Measurements from ENCODE around the gene ADNP2.

The ADNP2 gene

DNA sequence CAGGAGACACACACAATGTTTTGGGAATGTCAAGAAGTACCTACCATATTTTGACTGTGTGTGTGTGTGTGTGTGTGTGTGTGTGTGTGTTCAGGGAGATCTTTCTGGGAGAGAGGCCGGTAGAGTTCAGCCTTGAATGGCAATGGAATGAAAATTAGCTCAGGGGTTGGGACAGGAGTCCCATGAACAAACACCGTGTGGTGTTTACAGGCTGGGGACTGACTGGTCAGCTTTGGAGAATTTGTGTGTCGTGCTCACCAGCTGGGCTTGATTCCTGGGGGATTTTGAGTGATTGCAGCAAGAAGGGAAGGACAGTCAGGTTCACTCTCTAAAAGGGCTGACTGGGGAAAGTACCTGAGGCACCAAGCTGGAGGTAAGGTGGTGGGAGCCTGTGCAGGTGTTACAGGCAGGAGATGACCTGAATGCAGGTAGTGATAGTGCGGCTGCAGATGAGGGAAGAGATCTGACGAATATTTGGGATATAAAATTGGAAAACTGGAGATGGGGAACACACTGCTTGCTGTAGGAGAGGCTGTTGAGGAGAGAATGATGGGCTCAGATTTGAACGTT lies 2.5 kb upstream of the ADNP2 start:
- in situ Hi-C loops (cut with MboI; ENCODE audit: low sequenced_read_pairs), result no loop called here

DNA sequence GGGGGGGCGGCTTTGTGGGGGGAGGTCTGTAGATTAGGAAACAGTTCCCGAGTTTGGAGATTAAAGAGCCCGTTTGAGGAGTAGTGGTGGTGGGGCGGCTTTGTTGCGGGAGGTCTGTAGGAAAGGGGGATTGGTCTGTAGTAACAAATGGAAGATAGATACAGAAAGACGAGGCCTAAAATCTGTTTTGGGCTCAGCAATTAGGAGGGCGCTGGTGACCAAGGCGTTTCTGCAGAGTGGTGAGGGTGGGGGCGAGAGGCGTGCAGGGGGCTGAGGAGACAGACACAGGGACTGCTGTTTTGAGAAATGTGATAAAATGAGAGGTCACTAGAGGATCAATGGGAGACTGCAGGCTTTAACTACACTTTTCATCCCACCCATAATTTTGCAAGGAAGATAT lies 1.6 kb upstream of the ADNP2 start:
- in situ Hi-C loops (cut with MboI; ENCODE audit: low sequenced_read_pairs), result no loop called here

DNA sequence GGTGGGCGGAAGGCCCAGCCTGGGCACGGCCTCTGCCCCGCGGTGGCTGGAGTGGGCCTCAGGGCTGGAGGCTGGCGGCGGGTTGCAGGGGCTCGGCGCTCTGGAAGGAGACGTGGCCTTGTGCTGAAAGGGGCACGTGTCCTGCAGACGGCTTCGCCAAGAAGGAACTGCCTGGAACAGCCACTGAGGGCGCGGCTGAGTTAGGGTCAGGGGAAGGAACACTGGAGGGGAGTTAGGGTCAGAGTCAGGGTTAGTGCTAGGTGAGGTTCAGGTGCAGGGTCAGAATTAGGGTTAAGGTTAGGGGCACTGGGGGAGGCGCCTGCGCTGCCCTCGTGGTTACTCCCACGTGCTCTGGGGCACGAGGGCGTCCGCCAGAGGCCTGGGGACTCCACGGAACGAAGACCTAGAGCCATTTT lies 933 bp upstream of the ADNP2 start:
- in situ Hi-C loops (cut with MboI; ENCODE audit: low sequenced_read_pairs), result no loop called here

- in situ Hi-C loops (cut with MboI; ENCODE audit: low sequenced_read_pairs), result no loop called here
These were observed 615 bp downstream of the ADNP2 start for GRCh38 chr18:80109676-80110078.

GRCh38 chr18:80112624-80113248 lies 3.7 kb downstream of the ADNP2 start:
- in situ Hi-C loops (cut with MboI; ENCODE audit: low sequenced_read_pairs), result no loop called here

- in situ Hi-C loops (cut with MboI; ENCODE audit: low sequenced_read_pairs), result no loop called here
These were observed 6.0 kb downstream of the ADNP2 start for GRCh38 chr18:80115035-80115434.

DNA sequence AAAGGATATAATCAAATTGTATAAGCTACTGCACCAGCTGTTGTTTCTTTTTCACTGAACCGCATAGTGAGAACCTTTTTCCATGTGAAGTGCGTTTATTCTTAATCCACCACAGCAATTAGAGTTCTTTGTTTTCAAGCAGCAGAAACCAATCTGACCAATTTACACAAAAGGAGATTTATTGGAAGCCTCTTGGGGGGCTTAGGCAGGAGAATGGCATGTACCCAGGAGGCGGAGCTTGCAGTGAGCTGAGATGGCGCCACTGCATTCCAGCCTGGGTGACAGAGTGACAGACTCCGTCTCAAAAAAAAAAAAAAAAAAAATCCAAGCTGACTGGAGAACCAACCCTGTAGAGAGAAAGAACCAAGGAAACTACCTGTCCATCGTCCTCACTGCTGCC lies 10.0 kb downstream of the ADNP2 start:
- in situ Hi-C loops (cut with MboI; ENCODE audit: low sequenced_read_pairs), result no loop called here

GRCh38 chr18:80120932-80121331 lies 11.9 kb downstream of the ADNP2 start:
- in situ Hi-C loops (cut with MboI; ENCODE audit: low sequenced_read_pairs), result no loop called here

DNA sequence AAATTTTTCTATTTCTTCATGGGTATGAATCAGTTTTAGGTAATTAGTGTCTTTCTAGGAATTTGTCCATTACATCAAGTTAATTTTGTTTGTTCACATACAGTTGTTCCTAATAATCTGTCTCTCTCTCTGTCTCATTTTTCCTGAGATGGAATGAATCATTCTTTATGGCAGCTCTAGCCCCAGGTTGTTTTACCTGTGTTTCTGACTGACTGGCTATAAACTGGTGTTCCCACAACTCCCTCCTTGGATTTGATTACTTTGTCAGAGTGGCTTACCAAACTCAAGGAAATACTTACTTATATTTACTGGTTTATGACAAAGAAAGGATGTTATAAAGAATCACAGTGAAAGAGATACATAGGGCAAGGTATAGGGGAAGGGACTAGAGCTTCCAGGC lies 15.1 kb downstream of the ADNP2 start:
- in situ Hi-C loops (cut with MboI; ENCODE audit: low sequenced_read_pairs), result no loop called here

DNA sequence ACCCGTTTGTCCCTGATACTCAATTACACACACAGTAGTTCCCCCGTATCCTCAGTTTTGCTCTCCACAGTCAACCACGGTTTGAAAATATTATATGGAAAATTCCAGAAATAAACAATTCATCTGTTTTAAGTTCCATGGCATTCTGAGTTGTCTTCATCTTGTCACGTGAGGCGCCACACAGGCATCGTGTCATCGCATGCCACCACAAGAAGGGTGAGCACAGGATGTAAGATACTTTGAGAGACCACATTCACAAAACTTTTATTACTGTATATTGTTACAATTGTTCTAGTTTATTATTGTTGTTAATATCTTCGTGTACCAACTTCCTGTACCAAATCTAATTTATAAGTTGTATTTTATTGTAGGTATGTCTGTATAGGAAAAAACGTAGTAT lies 17.7 kb downstream of the ADNP2 start:
- in situ Hi-C loops (cut with MboI; ENCODE audit: low sequenced_read_pairs), result no loop called here

- in situ Hi-C loops (cut with MboI; ENCODE audit: low sequenced_read_pairs), result no loop called here
These were observed 18.6 kb downstream of the ADNP2 start for GRCh38 chr18:80127635-80128034.

DNA sequence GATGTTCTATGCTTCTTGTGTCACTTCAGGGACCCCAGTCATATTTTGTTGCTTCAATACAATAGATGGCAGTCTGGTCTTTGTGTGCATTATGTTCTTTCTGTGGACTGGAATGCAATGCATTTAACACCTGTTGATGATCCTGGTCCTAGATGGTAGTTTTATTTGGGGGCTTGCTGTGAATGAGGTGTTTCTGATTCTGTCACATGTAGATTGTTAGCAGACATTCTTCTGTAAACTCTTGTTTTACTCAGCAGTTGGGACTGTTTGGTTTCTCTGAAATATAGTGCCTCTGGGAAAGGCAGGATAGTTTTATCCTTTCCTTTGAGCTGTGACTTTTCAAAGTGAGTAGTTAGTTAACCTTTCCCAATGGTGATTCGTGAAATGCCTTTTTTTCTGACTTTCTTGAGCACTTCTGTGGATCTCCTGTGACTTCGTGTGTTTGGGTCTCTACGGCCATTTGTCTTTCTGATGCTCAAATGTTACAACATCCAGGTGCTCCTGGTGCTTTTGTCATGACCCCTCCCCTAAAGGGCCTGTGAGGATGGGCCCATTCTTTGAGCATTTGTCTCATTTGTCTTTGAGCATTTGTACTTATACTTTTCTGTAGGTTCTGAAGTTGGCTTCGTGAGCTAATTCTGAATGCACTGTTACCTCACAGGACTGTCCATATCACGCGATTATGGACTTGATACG lies 20.8 kb downstream of the ADNP2 start:
- in situ Hi-C loops (cut with MboI; ENCODE audit: low sequenced_read_pairs), result no loop called here

GRCh38 chr18:80130555-80130954 lies 21.5 kb downstream of the ADNP2 start:
- in situ Hi-C loops (cut with MboI; ENCODE audit: low sequenced_read_pairs), result no loop called here

GRCh38 chr18:80132180-80132812 lies 23.2 kb downstream of the ADNP2 start:
- in situ Hi-C loops (cut with MboI; ENCODE audit: low sequenced_read_pairs), result no loop called here

- in situ Hi-C loops (cut with MboI; ENCODE audit: low sequenced_read_pairs), result no loop called here
These were observed 24.1 kb downstream of the ADNP2 start for GRCh38 chr18:80133124-80133523.

DNA sequence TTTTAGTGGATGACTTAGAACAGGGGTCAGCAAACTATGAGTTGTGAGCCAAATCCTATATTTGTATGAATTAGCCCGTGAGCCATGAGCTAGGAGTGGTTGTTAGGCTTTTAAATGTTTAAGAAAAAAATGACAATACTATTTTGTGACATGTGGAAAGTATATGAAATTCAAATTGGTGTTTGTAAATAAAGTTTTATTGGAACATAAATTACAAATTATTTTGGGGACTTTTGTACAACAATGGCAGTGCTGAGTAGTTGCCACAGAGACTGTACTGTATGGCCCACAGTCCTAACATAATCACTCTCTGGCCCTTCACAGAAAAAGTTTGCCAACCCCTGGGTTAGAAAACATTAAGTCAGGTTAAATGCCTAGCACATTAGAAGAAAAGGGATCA lies 26.1 kb downstream of the ADNP2 start:
- in situ Hi-C loops (cut with MboI; ENCODE audit: low sequenced_read_pairs), result no loop called here

DNA sequence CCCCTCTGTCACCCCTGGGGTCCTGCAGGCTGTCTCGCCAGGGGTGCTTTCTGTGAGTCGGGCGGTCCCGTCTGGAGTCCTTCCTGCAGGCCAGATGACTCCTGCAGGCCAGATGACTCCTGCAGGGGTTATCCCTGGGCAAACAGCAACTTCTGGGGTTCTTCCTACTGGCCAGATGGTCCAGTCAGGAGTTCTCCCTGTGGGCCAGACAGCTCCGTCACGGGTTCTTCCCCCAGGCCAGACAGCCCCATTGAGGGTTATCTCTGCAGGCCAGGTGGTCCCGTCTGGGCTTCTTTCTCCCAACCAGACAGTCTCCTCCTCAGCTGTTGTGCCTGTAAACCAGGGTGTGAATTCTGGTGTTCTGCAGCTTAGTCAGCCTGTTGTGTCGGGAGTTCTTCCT lies 27.6 kb downstream of the ADNP2 start:
- in situ Hi-C loops (cut with MboI; ENCODE audit: low sequenced_read_pairs), result no loop called here

DNA sequence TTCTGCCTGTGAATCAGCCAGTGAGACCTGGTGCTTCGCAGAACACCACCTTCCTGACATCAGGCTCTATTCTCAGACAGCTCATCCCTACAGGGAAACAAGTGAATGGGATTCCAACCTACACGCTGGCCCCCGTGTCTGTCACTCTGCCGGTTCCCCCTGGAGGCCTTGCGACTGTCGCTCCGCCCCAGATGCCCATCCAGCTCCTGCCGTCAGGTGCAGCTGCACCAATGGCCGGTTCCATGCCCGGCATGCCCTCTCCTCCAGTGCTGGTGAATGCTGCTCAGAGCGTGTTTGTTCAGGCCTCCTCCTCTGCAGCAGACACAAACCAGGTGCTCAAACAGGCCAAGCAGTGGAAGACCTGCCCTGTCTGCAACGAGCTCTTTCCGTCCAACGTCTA lies 28.1 kb downstream of the ADNP2 start:
- in situ Hi-C loops (cut with MboI; ENCODE audit: low sequenced_read_pairs), result no loop called here

DNA sequence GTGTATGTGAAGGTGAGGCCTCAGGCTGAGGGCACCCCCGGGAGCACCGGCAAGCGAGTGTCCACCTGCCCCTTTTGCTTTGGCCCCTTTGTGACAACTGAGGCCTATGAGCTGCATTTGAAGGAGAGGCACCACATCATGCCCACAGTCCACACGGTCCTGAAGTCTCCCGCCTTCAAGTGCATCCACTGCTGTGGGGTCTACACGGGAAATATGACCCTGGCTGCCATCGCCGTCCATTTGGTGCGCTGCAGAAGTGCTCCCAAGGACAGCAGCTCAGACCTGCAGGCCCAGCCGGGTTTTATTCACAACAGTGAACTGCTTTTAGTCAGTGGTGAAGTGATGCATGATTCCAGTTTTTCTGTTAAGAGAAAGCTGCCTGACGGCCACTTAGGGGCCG lies 28.9 kb downstream of the ADNP2 start:
- in situ Hi-C loops (cut with MboI; ENCODE audit: low sequenced_read_pairs), result no loop called here

- in situ Hi-C loops (cut with MboI; ENCODE audit: low sequenced_read_pairs), result no loop called here
These were observed 31.5 kb downstream of the ADNP2 start for GRCh38 chr18:80140455-80140985.

- in situ Hi-C loops (cut with MboI; ENCODE audit: low sequenced_read_pairs), result no loop called here
These were observed 34.8 kb downstream of the ADNP2 start for GRCh38 chr18:80143881-80144280.
